Right ventricle myocardium superior (tissue), 1 donor: ENCODE results near the gene KIRREL3. TPM values are rescaled to one million over a fixed set of nuclear protein-coding genes. Genes with fewer than 3 reads are reported as not detected.

Experiments
- ATAC-seq: fragments of 200-7000 bp; cut with Tn5 transposase; one replicate; pipeline ENCODE4 v1.9.1; 2020; ENCODE audit warnings: mild to moderate bottlenecking; ENCODE audit not compliant: poor library complexity
- DNase-seq: peaks from one replicate; pipeline ENCODE4 v3.0.0-alpha.2; 2020
- intact Hi-C: fragments of 100-400 bp; cut with DNase I; formaldehyde crosslinking; loops from one replicate; pipeline ENCODE4 v1.11.2; 2022
- total RNA-seq: library from RNA; stranded (reverse); fragmentation: NEBNext Ultra II Directional; extraction: Animal tissue kit (Norgen Biotek cat#: 25700); gene quantifications from one replicate; pipeline ENCODE4 v1.2.1, GENCODE V29; 2021
- donor health status: DM: no; HTN: yes; CAD: no; lungs with severe emphysema.

KIRREL3 gene
- total RNA-seq, 1 donor from 2014 or later: 0.08 TPM

GRCh38 chr11:126740846-126741245 lies 259.7 kb downstream of the KIRREL3 start:
- intact Hi-C loops: no loop called here
- ATAC-seq: no peak
- no peak for DNase-seq

- no peak for ATAC-seq
- intact Hi-C loops: no loop called here
- no peak for DNase-seq
Measured at GRCh38 chr11:126739499-126740145, 260.9 kb downstream of the KIRREL3 start.

- no peak for DNase-seq
- intact Hi-C loops: no loop called here
Measured at GRCh38 chr11:126738295-126739031, 262.1 kb downstream of the KIRREL3 start.

GRCh38 chr11:126736682-126737572 lies 263.6 kb downstream of the KIRREL3 start:
- intact Hi-C loops: no loop called here
- DNase-seq (no peak), ATAC-seq (no peak)

More at GRCh38 chr11:126738295-126739031, 262.1 kb downstream of the KIRREL3 start:
- no peak for ATAC-seq

- intact Hi-C loops: no loop called here
- DNase-seq: no peak
- ATAC-seq: no peak
Measured at GRCh38 chr11:126734752-126735151, 265.8 kb downstream of the KIRREL3 start.

GRCh38 chr11:126733685-126734084 lies 266.9 kb downstream of the KIRREL3 start:
- intact Hi-C loops: no loop called here
- DNase-seq: no peak
- ATAC-seq: no peak

- no peak for ATAC-seq
- intact Hi-C loops: no loop called here
- DNase-seq: no peak
Measured at GRCh38 chr11:126732981-126733380, 267.6 kb downstream of the KIRREL3 start.

GRCh38 chr11:126731576-126732142 lies 268.9 kb downstream of the KIRREL3 start:
- intact Hi-C loops: no loop called here
- ATAC-seq (no peak), DNase-seq (no peak)

- ATAC-seq (no peak), DNase-seq (no peak)
- intact Hi-C loops: no loop called here
Measured at GRCh38 chr11:126727381-126727780, 273.2 kb downstream of the KIRREL3 start.

GRCh38 chr11:126725521-126725920 lies 275.0 kb downstream of the KIRREL3 start:
- intact Hi-C loops: no loop called here
- no peak for ATAC-seq

GRCh38 chr11:126725043-126725442 lies 275.5 kb downstream of the KIRREL3 start:
- intact Hi-C loops: no loop called here
- no peak for ATAC-seq
- no peak for DNase-seq

More at GRCh38 chr11:126725521-126725920, 275.0 kb downstream of the KIRREL3 start:
- no peak for DNase-seq

GRCh38 chr11:126723665-126724045 lies 276.9 kb downstream of the KIRREL3 start:
- ATAC-seq (no peak), DNase-seq (no peak)
- intact Hi-C loops: no loop called here

GRCh38 chr11:126722956-126723664 lies 277.5 kb downstream of the KIRREL3 start:
- intact Hi-C loops: no loop called here
- ATAC-seq (no peak), DNase-seq (no peak)

GRCh38 chr11:126722006-126722736 lies 278.4 kb downstream of the KIRREL3 start:
- ATAC-seq: no peak
- no peak for DNase-seq
- intact Hi-C loops: no loop called here

GRCh38 chr11:126720539-126721235 lies 279.9 kb downstream of the KIRREL3 start:
- ATAC-seq (no peak), DNase-seq (no peak)
- intact Hi-C loops: no loop called here

GRCh38 chr11:126719740-126720139 lies 280.8 kb downstream of the KIRREL3 start:
- intact Hi-C loops: no loop called here
- ATAC-seq: no peak
- no peak for DNase-seq

GRCh38 chr11:126718276-126718675 lies 282.3 kb downstream of the KIRREL3 start:
- no peak for DNase-seq
- intact Hi-C loops: no loop called here
- ATAC-seq: no peak
